Measurements from ENCODE around the gene PKIG.

DNA sequence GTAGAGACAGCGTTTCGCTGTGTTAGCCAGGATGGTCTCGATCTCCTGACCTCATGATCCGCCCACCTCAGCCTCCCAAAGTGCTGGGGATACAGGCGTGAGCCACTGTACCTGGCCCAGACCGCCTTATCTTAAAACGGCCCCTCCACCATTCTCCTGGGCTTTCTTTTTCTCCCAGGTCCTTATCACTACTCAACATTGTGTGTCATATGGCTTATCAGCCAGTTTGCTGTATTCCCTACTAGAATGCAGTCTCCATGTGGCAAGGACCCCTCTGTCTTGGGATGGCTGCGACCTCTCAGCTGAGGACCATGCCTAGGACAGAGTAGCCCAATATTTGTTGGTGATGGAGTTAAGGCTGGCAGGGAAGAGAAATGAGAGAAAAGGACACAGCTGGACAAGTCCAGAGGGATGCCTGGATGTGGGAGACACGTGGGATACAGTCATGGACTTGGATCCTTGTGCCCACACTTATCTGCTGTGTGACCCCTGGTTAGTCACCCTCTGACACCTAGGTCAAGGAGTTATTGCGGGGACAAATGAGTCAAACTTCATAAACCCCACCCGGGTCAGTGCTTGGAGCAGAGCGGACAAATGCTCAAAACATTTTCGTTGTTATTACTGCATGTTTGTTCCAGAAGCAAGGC lies 45.1 kb downstream of the PKIG start:
- TF ChIP-seq, protein P1, sequence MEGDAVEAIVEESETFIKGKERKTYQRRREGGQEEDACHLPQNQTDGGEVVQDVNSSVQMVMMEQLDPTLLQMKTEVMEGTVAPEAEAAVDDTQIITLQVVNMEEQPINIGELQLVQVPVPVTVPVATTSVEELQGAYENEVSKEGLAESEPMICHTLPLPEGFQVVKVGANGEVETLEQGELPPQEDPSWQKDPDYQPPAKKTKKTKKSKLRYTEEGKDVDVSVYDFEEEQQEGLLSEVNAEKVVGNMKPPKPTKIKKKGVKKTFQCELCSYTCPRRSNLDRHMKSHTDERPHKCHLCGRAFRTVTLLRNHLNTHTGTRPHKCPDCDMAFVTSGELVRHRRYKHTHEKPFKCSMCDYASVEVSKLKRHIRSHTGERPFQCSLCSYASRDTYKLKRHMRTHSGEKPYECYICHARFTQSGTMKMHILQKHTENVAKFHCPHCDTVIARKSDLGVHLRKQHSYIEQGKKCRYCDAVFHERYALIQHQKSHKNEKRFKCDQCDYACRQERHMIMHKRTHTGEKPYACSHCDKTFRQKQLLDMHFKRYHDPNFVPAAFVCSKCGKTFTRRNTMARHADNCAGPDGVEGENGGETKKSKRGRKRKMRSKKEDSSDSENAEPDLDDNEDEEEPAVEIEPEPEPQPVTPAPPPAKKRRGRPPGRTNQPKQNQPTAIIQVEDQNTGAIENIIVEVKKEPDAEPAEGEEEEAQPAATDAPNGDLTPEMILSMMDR (conservative IDR thresholded peaks at IDR 0.05; ENCODE audit: low read depth, low read length): no peak
- TF ChIP-seq EZH2 (IDR thresholded peaks at IDR 0.05; ENCODE audit: borderline replicate concordance, low read depth, low read length, poor library complexity, severe bottlenecking): no peak

All from A673 (cell line).